Ramos (cell line): ENCODE measurements around the gene MGRN1.

Source experiments
- in situ Hi-C: fragments of 300-500 bp; cut with MboI; formaldehyde crosslinking; loops from one replicate; pipeline ENCODE4 v1.14.3; 2022; ENCODE audit warnings: low sequenced_read_pairs; ENCODE audit not compliant: unreplicated experiment

Gene MGRN1

DNA sequence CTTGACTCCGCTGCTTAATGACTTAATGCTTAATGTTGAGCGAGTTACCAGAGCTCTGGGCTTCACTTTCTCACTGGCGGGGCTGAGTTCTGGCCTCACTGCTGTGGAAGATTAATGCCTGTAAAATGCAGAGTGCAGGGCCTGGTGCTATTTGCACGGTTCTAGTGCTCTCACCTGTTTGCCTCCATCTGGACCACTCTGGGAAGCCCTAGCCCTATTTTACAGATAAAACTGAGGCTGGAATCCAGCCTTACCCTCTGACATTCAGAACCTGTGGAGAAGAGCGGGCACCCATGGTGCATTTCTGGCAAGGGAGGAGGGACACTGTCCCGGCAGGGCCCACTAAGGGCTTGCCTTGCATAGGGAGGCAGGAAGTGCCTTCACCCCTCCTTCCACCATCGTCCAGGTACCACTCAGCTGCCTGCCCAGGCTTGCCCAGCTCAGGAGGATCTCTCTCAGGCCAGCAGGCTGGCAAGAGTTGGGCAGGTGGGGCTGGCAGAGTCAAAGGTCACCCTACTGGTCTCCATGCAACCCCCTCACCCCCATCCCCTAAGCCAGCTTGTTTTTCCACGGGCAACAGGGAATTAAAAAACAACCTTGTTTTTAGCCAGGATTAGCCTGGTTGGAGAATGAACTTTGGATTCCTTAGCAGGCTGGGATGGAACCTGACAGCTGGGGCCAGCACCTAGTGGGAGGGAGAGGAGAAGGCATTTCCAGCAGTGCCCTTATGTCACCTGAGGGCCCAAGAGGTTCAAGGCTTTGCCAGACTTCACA is 5.8 kb upstream of the MGRN1 start:
- in situ Hi-C loops = no loop called here

DNA sequence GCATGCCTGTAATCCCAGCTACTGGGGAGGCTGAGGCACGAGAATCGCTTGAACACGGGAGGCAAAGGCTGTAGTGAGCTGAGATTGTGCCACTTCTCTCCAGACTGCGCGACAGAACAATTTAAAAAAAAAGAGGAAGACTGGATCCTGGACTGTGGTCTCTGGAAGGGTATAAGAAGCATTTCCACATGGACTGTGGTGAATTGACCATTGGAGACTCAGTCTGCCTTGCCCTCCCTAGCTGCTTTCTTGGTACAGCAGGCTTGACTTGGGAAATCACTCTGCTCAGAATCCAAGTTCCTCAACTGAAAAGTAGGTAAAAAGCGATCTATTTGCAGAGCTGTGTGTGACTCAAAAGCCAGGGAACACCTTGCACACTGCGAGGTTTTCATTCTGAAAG is 1.0 kb upstream of the MGRN1 start:
- in situ Hi-C loops = no loop called here

DNA sequence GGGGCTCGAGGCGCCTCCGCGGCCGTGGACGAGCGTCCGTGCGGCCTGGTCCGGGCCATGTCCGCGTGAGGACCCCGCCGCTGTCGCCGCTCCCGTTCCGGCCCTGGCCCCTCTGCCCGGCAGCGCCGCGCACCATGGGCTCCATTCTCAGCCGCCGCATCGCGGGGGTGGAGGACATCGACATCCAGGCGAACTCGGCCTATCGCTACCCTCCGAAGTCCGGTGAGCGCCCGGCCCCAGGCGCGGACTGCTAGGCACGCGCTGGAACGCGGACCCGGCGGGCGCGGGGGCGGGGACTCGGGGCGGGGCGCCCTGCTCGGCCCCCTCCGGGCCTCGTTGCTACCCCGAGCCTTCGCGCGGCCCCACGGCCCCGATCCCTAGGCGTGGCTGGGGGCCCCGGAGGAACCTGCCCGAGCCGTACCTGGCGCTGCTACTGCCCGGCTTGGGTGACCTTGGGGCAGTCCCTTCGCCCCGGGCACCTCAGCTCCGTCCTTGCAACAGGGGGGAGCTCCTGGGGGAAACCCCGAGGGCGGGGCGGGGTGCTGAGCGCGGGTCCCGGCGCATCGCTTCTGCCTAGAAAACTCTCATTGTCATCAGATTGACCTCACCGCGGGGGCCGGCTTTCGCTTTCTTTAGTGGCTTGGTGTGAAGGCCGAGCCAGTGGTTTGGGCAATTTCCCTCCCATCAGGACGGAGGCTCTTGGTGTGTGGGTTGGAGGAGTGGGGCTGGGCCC is 367 bp downstream of the MGRN1 start:
- in situ Hi-C loops = no loop called here

DNA sequence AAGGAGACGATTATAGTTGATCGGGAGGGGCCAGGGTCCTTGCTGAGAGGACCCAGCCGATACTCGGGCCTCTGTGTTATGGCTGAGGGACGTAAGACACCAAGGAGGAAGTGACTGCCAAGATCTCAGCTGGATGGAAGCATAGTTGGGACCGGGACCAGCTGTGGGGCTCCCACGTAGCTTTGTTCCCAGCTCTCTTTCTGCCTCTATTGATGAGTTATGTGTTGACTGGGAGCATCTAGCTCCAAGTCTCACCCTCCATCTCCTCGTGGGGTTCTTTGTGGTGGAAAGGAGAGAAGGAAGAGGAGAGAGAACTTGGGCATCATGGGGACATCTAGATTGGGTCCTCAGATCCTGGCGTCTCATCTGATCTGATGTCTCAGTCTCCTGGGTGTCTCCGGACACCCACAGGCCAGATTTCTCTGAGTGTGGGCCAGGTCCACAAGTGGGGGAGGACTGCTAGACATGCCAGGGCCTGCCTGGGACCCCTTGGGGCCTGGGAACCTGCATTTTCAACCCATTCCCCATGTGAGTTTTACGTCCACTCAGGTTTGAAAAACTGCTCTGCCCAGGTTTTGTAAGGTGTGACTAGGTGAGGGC is 1.0 kb downstream of the MGRN1 start:
- in situ Hi-C loops = no loop called here

DNA sequence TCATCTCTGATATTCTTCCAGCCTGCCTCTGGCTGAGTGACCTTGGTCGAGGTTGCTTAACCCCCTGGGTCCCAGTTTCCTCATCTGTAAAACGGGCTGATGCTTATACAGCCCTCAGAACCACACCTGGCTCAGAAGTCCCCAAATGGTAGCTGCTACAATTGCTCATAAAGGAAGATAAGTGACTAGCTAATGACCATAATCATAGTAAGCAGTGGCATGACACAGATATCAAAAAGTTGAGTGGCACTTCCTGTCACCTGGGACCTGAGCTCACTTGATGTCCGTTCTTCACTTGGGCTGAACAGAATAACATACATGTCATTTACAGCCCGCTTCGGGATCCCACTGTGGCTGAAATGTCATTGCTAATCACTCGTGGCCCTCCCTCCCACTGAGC is 1.8 kb downstream of the MGRN1 start:
- in situ Hi-C loops = no loop called here

DNA sequence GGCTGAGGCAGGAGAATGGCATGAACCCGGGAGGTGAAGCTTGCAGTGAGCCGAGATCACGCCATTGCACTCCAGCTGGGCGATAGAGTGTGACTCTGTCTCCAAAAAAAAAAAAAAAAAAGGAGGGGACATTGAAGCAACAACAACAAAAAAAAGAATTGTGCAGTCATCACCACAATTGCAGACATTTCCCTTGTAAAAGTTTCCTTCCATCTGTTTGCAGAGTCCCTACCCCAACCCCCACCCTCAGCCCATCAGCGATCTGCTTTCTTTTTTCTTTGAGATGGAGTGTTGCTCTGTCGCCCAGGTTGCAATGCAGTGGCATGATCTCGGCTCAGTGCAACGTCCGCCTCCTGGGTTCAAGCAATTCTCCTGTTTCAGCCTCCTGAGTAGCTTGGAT is 3.7 kb downstream of the MGRN1 start:
- in situ Hi-C loops = no loop called here

DNA sequence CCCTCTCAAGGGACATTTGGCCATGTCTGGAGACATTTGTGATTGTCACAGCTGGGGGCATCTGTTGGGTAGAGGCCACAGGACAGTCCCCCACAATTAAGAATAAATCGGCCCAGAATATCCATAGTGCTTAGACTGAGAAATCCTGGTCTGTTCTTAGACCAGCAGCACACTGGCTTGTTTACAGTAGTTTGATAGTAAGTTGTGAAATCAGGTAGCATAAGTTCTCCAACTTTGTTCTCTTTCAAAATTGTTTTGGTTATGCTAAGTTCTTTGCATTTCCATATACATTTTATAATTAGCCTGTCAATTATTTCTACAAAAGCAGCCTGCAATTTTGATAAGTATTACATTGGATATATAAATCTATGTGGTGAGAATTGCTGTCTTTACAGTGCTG is 6.8 kb downstream of the MGRN1 start:
- in situ Hi-C loops = no loop called here

DNA sequence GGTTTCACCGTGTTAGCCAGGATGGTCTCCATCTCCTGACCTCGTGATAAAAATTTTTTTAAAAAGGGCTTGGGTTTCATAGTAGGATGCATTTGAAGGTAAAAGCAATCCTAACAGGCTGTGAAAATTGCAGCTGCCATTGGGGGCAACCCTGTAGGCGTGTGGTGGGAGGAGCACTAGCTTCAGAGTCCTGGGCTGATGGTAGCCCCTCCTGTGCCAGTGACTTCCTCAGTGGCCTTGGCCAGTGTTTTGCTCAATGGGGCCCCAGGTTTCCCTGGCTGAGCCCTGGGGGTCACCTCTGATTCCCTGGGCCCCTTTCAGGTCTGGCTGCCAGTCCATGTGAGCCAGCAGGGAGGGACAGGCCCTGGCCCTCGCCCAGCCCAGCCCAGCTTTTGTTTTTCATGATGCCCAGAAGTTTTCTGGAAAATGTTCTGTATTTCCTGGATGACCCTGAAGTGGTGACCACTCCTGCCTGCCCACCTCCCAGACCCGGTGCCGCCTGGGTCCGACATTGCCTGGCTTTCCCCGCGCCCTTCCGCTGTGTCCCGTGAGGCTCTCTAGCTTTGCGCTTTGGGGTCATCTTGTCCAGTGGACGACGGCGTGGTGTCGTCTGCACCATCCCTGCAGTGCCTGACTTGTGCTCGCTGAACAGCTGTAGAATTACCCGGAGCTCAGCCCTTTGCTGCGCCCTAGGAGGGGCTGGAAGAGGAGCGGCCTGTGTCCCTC is 9.4 kb downstream of the MGRN1 start:
- in situ Hi-C loops = no loop called here

DNA sequence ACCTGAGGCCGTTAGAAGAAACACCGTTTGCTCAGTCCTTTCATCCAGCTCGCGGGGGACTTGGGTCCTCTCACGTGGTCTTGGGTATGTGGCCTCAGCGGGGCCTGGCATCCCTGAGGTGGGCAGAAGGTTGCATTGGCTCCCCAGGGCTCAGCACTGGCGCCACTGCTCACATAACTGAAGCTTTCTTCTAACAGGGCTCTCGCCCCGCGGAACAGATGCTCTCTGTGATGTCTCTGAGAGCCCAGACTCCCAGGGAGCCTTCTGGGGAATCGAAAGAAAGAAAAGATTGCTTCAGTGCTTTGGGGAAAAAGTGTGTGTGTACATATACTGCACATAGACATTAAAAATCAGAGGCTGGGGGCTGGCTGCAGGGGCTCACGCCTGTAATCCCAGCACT is 10.1 kb downstream of the MGRN1 start:
- in situ Hi-C loops = no loop called here

DNA sequence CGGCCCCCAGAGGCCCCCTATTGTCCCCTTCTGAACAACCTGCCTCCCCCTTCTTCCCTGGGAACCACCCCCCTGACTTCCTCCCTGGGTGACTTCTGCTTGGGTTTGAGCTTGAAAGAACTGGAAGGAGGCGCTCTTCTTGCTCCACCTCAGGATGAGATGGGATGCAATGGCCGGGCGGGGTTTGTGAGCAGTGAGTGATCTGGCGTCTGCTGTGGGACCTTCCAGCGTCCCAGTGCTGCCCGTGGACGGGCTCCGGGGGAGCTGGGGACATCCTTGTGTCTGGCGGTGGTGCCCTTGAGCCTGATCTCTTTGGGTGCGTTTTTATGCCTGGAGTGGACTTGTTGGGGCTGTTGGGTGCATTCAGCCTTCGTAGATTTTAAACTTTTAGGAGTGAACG is 11.6 kb downstream of the MGRN1 start:
- in situ Hi-C loops = no loop called here

DNA sequence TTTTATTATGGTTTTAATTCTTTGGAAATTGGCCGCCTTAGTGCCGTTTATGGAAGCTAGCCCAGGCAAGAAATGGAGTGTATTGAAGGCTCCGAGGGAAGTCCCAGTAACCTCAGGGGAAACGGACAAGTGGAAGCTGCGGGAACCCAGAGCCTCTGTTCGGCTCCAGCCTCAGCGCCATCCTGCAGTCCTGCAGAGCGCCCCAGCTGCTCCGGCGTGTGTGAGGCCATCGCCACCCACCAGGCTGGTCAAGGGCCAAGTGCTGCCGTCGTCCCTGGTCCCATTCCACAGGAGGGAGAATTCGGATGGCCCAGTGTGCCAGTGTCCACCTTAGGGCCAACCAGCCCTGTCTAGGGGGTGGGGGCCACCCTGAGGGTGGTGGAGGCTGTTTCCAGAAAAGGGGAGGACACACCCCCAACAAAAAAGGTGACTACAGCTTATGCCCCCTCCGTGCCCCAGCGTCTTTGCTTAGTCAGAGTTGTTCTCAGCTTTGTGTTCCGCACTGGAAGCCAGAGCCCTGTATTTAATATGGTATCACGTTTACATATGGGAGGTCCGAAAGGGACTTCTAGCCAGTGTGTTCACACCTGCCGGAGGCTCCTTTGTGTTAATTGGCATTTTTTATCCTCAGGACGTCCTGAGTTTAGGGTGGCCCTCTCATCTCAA is 13.0 kb downstream of the MGRN1 start:
- in situ Hi-C loops = no loop called here

DNA sequence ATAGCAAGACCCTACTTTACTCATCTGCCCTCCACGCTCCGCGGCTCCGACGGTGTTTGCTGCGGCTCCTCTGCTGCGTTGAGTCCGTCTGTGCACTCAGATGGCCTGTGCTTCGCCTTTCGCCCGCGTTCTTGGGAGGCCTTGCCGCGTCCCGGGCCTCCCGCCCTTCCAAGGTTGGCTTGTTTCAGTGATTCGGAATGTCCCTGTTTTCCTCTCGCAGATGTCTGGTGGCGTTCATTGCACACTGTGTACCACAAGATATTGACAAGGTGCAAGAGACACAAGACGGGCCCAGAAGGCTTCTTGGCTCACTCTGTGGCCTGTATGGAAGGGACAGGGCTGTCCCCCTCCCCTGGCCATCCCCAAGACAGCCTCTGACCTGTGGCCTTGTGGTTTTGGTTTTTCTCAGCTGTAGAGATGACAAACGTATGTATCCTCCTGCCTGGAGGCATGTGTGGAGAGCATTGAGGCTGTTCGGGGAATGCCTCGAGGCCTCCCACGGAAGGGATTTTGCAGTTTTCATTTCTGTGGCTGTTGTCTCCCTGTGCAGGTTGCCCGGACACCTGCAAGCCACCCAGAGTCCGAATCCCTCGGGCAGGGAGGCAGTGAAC is 15.4 kb downstream of the MGRN1 start:
- in situ Hi-C loops = no loop called here

DNA sequence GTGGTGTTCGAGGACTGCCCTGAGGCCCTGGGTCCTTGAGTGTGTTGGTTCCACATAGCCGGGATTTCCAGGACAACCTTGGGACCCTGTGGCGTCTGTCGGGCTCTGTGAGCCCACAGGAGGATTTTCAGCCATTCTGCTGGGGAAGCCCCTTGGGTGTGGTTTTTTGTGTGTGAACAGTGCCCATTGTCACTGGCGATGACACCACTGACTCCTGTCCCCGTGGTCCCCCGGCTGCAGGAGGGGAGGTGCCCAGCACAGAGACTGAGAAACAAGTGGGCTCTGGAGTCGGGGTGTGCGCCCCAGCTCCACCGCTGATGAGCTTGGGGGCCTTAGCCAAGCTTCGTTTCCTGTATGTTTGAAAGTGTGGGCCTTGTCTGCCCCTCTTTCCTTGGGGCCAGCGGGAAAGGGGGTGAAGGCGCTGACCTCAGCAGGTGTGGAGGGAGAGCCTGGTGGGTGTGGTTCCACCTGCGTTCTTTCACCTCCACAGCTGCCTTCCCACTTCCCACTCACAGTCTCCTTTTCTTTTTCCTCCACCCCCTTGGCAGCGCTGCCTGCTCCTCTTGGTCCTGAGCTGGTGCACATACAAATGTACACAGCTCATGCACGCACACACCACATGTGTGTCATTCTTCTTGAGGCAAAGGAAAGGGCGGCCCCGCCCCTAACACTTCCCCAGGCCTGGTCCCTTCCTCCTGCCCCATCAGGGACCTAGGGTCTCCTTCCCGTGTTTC is 16.1 kb downstream of the MGRN1 start:
- in situ Hi-C loops = no loop called here

DNA sequence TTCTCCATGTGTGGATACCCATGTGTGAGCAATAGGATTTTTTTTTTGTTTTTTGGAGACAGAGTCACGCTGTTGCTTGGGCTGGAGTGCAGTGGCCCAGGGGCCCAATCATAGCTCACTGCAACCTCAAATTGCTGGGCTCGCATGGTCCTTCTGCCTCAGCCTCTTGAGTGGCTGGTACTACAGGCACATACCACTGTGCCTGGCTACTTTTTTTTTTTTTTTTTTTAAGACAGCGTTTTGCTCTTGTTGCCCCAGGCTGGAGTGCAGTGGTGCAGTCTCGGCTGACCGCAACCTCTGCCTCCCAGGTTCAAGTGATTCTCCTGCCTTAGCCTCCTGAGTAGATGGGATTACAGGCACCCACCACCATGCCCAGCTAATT is 16.7 kb downstream of the MGRN1 start:
- in situ Hi-C loops = no loop called here

DNA sequence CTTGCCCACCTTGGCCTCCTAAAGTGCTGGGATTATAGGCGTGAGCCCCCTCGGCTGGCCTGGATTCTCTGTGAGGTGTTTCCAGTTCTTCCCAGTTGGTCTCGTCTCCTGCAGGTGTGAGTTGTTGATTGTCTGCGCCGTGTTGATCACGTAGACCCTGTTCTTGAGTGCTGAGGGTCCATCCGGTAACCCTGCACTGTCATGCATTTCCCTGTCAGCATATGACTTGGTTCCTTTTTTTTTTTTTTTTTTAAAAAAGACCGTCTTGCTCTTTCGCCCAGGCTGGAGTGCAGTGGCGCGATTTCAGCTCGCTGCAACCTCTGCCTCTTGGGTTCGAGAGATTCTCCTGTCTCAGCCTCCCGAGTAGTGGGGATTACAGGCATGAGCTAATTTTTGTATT is 17.3 kb downstream of the MGRN1 start:
- in situ Hi-C loops = no loop called here

DNA sequence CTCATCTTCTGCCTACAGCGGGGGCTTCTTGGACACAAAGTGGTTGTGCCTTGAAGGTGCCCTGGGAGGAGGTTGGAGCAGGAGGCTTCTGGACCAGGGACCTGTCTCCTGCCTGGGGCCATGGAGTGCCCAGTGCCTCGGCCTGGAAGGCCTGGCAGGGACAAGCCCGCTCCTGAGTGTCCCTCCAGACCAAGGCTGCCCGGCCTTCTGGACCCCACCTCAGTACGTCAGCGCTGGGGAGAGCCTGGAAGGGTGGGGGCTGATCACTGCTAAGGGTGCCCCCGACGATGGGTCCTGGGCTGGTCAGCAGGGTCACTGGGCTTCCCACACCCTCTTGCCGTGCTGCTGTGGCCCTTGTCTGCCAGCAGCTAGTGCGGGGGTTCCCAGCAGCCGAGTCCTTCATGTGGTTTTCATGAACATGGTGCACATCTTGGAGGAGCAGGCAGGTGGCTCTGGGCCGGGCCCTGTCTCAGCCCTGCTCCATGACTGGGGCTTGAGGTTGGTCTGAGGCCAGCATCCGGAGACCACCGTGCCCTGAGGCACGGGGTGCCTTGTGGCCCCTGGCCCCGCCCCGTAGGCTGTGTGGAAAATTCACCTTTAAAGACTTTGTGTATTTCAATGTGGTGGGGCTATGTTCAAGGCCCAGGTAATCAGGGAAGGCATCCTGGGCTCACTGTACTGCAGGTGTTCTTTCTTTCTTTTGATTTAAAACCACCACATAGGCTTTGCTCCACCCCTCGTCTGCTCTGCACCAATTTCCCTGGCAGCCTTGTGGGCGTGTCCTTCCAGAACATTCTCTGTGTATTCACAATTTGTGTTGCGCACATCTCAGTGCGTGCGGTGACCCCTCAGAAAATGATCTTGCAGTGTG is 22.4 kb downstream of the MGRN1 start:
- in situ Hi-C loops = no loop called here

DNA sequence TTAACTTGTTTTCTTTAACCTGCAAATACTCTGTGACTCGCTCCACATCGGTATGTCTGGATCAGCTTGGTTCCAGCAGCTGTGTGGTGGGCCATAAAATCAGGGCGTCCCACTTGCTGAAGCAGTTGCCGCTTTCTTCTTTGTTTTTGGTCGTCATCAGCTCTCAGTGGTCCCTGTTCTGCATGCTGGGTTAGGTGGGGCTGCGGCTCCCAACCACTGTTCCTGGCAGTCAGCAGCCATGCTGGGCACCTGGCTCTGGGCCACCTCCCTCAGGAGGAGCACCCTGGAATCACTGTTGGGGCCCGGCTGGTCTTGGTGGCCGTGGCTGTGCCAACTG is 23.0 kb downstream of the MGRN1 start:
- in situ Hi-C loops = no loop called here

DNA sequence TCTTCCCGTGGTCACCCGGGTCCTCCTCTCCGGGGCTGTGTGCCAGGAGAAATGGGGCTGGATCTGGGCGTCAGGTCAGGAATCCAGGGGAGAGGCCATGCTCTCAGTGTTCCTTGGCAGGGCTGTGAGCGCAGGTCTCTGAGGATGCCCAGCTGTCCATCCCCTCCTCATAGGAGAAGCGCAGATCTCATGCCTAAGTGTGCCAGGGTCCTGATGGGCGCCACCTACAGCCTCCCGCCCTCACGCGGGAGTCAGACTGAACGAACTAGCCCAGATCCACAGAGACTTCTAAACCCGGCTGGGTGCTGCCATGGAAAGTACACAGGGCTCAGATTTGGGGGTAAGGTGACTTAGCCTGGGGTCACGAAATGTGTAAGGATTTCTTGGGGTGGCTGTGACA is 24.3 kb downstream of the MGRN1 start:
- in situ Hi-C loops = no loop called here
